Heart left ventricle (tissue), 16 donors: Measurements from ENCODE around the gene AR. TPM values are rescaled to one million over a fixed set of nuclear protein-coding genes. Genes with fewer than 3 reads are reported as not detected.
A peak's percentile ranks its signal among the peaks of the same experiment; 100 is the strongest.

Source experiments
- ATAC-seq, 4 donors: fragments of 200-7000 bp; cut with Tn5 transposase; one replicate each; pipeline ENCODE4 v1.9.1; 2020 to 2022; ENCODE audit warnings: moderate library complexity in 4 of 4, mild to moderate bottlenecking in 3 of 4, moderate number of reproducible peaks in 1 of 4
- DNase-seq, 5 donors: peaks; one replicate each; pipeline ENCODE4 v3.0.0-alpha.2; 2020
- H3K27ac ChIP-seq, 12 donors: fragments of 200-600 bp; sonication (generic) in 4 of 12; one replicate each; pipeline versions ENCODE4 v1.5.0 to v1.8.0; 2016 to 2022; ENCODE audit warnings: mild to moderate bottlenecking in 2 of 12
- H3K27me3 ChIP-seq, 9 donors: fragments of 200-600 bp; sonication (generic) in 2 of 9; one replicate each; pipeline versions ENCODE4 v1.5.1 to v1.8.0; 2016 to 2022; ENCODE audit warnings: mild to moderate bottlenecking in 3 of 9
- H3K36me3 ChIP-seq, 9 donors: fragments of 200-600 bp; sonication (generic) in 2 of 9; one replicate each; pipeline versions ENCODE4 v1.5.0 to v1.8.0; 2018 to 2022; ENCODE audit warnings: mild to moderate bottlenecking in 2 of 9
- H3K4me1 ChIP-seq, 12 donors: fragments of 200-600 bp; sonication (generic) in 4 of 12; one replicate each; pipeline versions ENCODE4 v1.5.0 to v1.8.0; 2016 to 2022; ENCODE audit warnings: mild to moderate bottlenecking in 3 of 12
- H3K4me3 ChIP-seq, 12 donors: fragments of 200-600 bp; sonication (generic) in 4 of 12; one replicate each; pipeline versions ENCODE4 v1.5.0 to v1.8.0; 2017 to 2022; ENCODE audit warnings: mild to moderate bottlenecking in 9 of 12, moderate library complexity in 4 of 12
- H3K9me3 ChIP-seq, 12 donors: fragments of 200-600 bp; sonication (generic) in 4 of 12; one replicate each; pipeline versions ENCODE4 v1.5.0 to v1.8.0; 2016 to 2022; ENCODE audit warnings: mild to moderate bottlenecking in 1 of 12
- CTCF ChIP-seq, 12 donors: fragments of 200-600 bp; sonication (generic) in 4 of 12; IDR thresholded peaks; one replicate each; pipeline versions ENCODE4 v1.5.0 to v1.8.0; 2018 to 2022; ENCODE audit warnings: antibody characterized with exemption in 12 of 12, mild to moderate bottlenecking in 5 of 12
- POLR2A ChIP-seq, 2 donors: fragments of 450-650 bp; IDR thresholded peaks; one replicate each; pipeline ENCODE4 v1.6.1; 2017; ENCODE audit warnings: antibody characterized with exemption in 2 of 2, mild to moderate bottlenecking in 2 of 2, moderate library complexity in 2 of 2
- WGBS, 4 donors: extraction: QIAGEN DNeasy Blood & Tissue Kit in 2 of 4; methylation state at CpG; one replicate each; pipeline versions ENCODE4 v1.1.5 to v1.1.7; 2013 to 2018; 5-methylcytosine and 5-hydroxymethylcytosine counted together
- intact Hi-C, 10 donors: fragments of 100-400 bp; cut with DNase I; formaldehyde crosslinking; loops; one replicate each; pipeline versions ENCODE4 v1.11.1 to v1.14.2; 2022
- polyA plus RNA-seq, 2 donors: library from polyadenylated mRNA; stranded (reverse); fragments of 200-250 nt; gene quantifications; one replicate each; pipeline ENCODE4 v1.2.3, GENCODE V29; 2013
- total RNA-seq, 9 donors: library from RNA; depleted of rRNA in 2 of 9; stranded (reverse); fragments of >200 nt in 2 of 9; fragmentation: NEBNext Ultra II Directional in 3 of 9; extraction: Animal tissue kit (Norgen Biotek cat#: 25700) in 3 of 9; gene quantifications; one replicate each; pipeline versions ENCODE4 v1.1.0 to v1.2.4, GENCODE V29; 2016 to 2023
- donor health status: ischemic (EF 13 %, LVEDD 7.1; RV severe dilation, severe dysfunction).
- donor health status: healthy with polysubstance abuse.
- donor health status: DM: no; HTN: yes; CAD: no.
- donor health status: DM: no; HTN: no; CAD: no.
- donor health status: ischemic (EF 25% LVEDD 6.9; RV normal size, moderate dysfunction).
- donor health status: ischemic (EF 25% LVEDD 5.7; RV mildly dilated, moderate dysfunction).
- donor health status: healthy.
- donor health status: DM: yes; HTN: yes; CAD: no.
- donor health status: ischemic (EF 35%, LVEDD 5.7; RV mildly dilated, moderate dysfunction).
- donor health status: nonischemic (EF 11% LVEDD 7.7; RV severe dilation, severe dysfunction).
- donor health status: DM: yes; HTN: yes; CAD: no.
- donor health status: PGD.
- donor health status: ischemic (EF 29% LVEDD 5.4; RV normal size, mild dysfunction).
- donor health status: nonischemic (EF 23%, LVEDD 6.1; RV moderate dilation, normal function).

Gene AR
- total and polyA plus RNA-seq, 11 donors = 3.0 to 30.1 (median 18.1) TPM

- 67 to 75% (median 69%) methylated on average over 3 of the region's 3 CpGs for WGBS, 4 donors
- intact Hi-C loops = no loop called here
Measured at GRCh38 chrX:67604979-67605703, 61.3 kb downstream of the AR start.

GRCh38 chrX:67607466-67607865 lies 63.6 kb downstream of the AR start:
- no peak overlapping the region for H3K27ac ChIP-seq
- no peaks in the 10 kb centered on the region for H3K36me3 ChIP-seq
- peaks cover 0 to 9% (median 0%) of the 10 kb centered on the region in 12 donors for H3K4me1 ChIP-seq
- intact Hi-C loops = no loop called here
- ATAC-seq (no peak), DNase-seq (no peak)
- no peak overlapping the region for H3K4me3 ChIP-seq
- 75 to 87% (median 84%) methylated on average over 1 of the region's 1 CpG for WGBS, 4 donors
- H3K27me3 ChIP-seq = no peaks in the 10 kb centered on the region
- TF ChIP-seq POLR2A (IDR thresholded peaks at IDR 0.05) (no peak), CTCF (IDR thresholded peaks at IDR 0.05) (no peak)
- H3K9me3 ChIP-seq = no peaks in the 10 kb centered on the region

More at GRCh38 chrX:67604979-67605703, 61.3 kb downstream of the AR start:
- TF ChIP-seq POLR2A (IDR thresholded peaks at IDR 0.05) = no peak
- TF ChIP-seq CTCF (IDR thresholded peaks at IDR 0.05) = peak in 1 of 12 donors; percentile 15
- no peak for DNase-seq
- Histone ChIP-seq H3K4me1 (peaks cover 0 to 9% (median 0%) of the 10 kb centered on the region in 12 donors), H3K27me3 (no peaks in the 10 kb centered on the region), H3K9me3 (no peaks in the 10 kb centered on the region), H3K36me3 (no peaks in the 10 kb centered on the region), H3K27ac (no peak overlapping the region), H3K4me3 (no peak overlapping the region)
- ATAC-seq = peak in 2 of 4 donors; percentile 53 to 67

- Histone ChIP-seq H3K4me1 (peaks cover 0 to 3% (median 0%) of the 10 kb centered on the region in 12 donors), H3K36me3 (no peaks in the 10 kb centered on the region), H3K27me3 (no peaks in the 10 kb centered on the region), H3K27ac (no peak overlapping the region), H3K4me3 (no peak overlapping the region), H3K9me3 (peaks cover 0 to 19% (median 3%) of the 10 kb centered on the region in 12 donors)
- intact Hi-C loops = no loop called here
- no peak for TF ChIP-seq POLR2A (IDR thresholded peaks at IDR 0.05)
- TF ChIP-seq CTCF (IDR thresholded peaks at IDR 0.05) = no peak
- ATAC-seq = no peak
- DNase-seq = no peak
- WGBS, 4 donors = 0 to 2% (median 0%) methylated on average over 1 of the region's 1 CpG
Measured at GRCh38 chrX:67610282-67610681, 66.5 kb downstream of the AR start.

- no peaks in the 10 kb centered on the region for H3K4me1 ChIP-seq
- 54 to 73% (median 63%) methylated on average over 3 of the region's 3 CpGs for WGBS, 4 donors
- TF ChIP-seq POLR2A (IDR thresholded peaks at IDR 0.05) (no peak), CTCF (IDR thresholded peaks at IDR 0.05) (no peak)
- peaks cover 0 to 21% (median 5%) of the 10 kb centered on the region in 12 donors for H3K9me3 ChIP-seq
- no peaks in the 10 kb centered on the region for H3K27me3 ChIP-seq
- H3K4me3 ChIP-seq = no peak overlapping the region
- intact Hi-C loops = no loop called here
- H3K36me3 ChIP-seq = no peaks in the 10 kb centered on the region
- ATAC-seq (no peak), DNase-seq (no peak)
- H3K27ac ChIP-seq = no peak overlapping the region
Measured at GRCh38 chrX:67612231-67612630, 68.4 kb downstream of the AR start.
